OCI-LY7 (cell line): ENCODE data around the gene NRBF2.

Source experiments
- EZH2phosphoT487 ChIP-seq: fragments of 200-600 bp; sonication (generic); IDR thresholded peaks from 2 replicates; pipeline ENCODE4 v1.6.1; 2018; ENCODE audit warnings: low read depth, borderline replicate concordance, mild to moderate bottlenecking, mixed run types, antibody characterized with exemption, low read length, moderate library complexity, mixed read lengths
- TF ChIP-seq, protein P1 (sequence below): fragments of 200-600 bp; sonication (generic); conservative IDR thresholded peaks from 2 replicates; pipeline ENCODE4 v1.5.1; 2014; ENCODE audit warnings: mild to moderate bottlenecking, antibody characterized with exemption, low read length, moderate library complexity, mixed read lengths

GRCh38 chr10:63140077-63140476 is 6.9 kb downstream of the NRBF2 start:
- TF ChIP-seq, protein P1, sequence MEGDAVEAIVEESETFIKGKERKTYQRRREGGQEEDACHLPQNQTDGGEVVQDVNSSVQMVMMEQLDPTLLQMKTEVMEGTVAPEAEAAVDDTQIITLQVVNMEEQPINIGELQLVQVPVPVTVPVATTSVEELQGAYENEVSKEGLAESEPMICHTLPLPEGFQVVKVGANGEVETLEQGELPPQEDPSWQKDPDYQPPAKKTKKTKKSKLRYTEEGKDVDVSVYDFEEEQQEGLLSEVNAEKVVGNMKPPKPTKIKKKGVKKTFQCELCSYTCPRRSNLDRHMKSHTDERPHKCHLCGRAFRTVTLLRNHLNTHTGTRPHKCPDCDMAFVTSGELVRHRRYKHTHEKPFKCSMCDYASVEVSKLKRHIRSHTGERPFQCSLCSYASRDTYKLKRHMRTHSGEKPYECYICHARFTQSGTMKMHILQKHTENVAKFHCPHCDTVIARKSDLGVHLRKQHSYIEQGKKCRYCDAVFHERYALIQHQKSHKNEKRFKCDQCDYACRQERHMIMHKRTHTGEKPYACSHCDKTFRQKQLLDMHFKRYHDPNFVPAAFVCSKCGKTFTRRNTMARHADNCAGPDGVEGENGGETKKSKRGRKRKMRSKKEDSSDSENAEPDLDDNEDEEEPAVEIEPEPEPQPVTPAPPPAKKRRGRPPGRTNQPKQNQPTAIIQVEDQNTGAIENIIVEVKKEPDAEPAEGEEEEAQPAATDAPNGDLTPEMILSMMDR, result no peak
- no peak for TF ChIP-seq EZH2phosphoT487
